Smooth muscle cell (in vitro differentiated cells): ENCODE data around the gene CAMSAP1. TPM values are rescaled to one million over a fixed set of nuclear protein-coding genes. Genes with fewer than 3 reads are reported as not detected.

Source experiments
- DNase-seq: peaks from one replicate; lab custom pipeline; 2025; ENCODE audit not compliant: unreplicated experiment; lab: John Stamatoyannopoulos, UW
- H2AFZ ChIP-seq: fragments of 200-600 bp; sonication (generic); 2 replicates; pipeline ENCODE4 v1.6.0; 2016; ENCODE audit warnings: antibody characterized with exemption, low read depth, mild to moderate bottlenecking
- H3F3A ChIP-seq: fragments of 200-600 bp; sonication (generic); 2 replicates; pipeline ENCODE4 v1.6.0; 2017; ENCODE audit warnings: antibody characterized with exemption, low read depth
- H3K27ac ChIP-seq: fragments of 200-600 bp; sonication (generic); 2 replicates; pipeline ENCODE4 v1.5.1; 2016; ENCODE audit warnings: low read depth, mild to moderate bottlenecking
- H3K27me3 ChIP-seq: fragments of 200-600 bp; sonication (generic); 2 replicates; pipeline ENCODE4 v1.6.1; 2016; ENCODE audit warnings: low read depth, mild to moderate bottlenecking
- H3K36me3 ChIP-seq: fragments of 200-600 bp; sonication (generic); 2 replicates; pipeline ENCODE4 v1.5.1; 2016; ENCODE audit warnings: low read depth
- H3K4me1 ChIP-seq: fragments of 200-600 bp; sonication (generic); 2 replicates; pipeline ENCODE4 v1.5.1; 2016; ENCODE audit warnings: low read depth
- H3K4me2 ChIP-seq: fragments of 200-600 bp; sonication (generic); 2 replicates; pipeline ENCODE4 v1.6.0; 2016; ENCODE audit warnings: mild to moderate bottlenecking
- H3K4me3 ChIP-seq: fragments of 200-600 bp; sonication (generic); 2 replicates; pipeline ENCODE4 v1.5.1; 2016; ENCODE audit warnings: mild to moderate bottlenecking
- H3K79me2 ChIP-seq: fragments of 200-600 bp; sonication (generic); 2 replicates; pipeline ENCODE4 v1.6.0; 2016; ENCODE audit warnings: low read depth, mild to moderate bottlenecking
- H3K9ac ChIP-seq: fragments of 200-600 bp; sonication (generic); 2 replicates; pipeline ENCODE4 v1.6.0; 2016; ENCODE audit warnings: low read depth
- H3K9me3 ChIP-seq: fragments of 200-600 bp; sonication (generic); replicated peaks from 2 replicates; pipeline ENCODE4 v1.5.1; 2016; ENCODE audit warnings: low read depth
- H4K20me1 ChIP-seq: fragments of 200-600 bp; sonication (generic); 2 replicates; pipeline ENCODE4 v1.6.0; 2016; ENCODE audit warnings: low read depth
- WGBS: methylation state at CpG from one replicate; pipeline ENCODE4 v1.1.7; 2016; ENCODE audit warnings: low lambda C conversion rate; 5-methylcytosine and 5-hydroxymethylcytosine counted together
- polyA plus RNA-seq: library from polyadenylated mRNA; unstranded; fragments of >200 nt; fragmentation: Nextera tagmentation; extraction: Ambion mirVana; gene quantifications from 2 replicates; pipeline ENCODE4 v1.2.1, GENCODE V29; 2016
- total RNA-seq: library from RNA; depleted of rRNA; stranded (reverse); fragments of >200 nt; gene quantifications from 2 replicates; pipeline ENCODE4 v1.2.3, GENCODE V29; 2014
- TF ChIP-seq, protein P1 (sequence below): fragments of 200-600 bp; sonication (generic); IDR thresholded peaks from 2 replicates; pipeline ENCODE4 v1.5.1; 2017; ENCODE audit warnings: borderline replicate concordance, mild to moderate bottlenecking, antibody characterized with exemption; ENCODE audit not compliant: insufficient read depth, poor library complexity, severe bottlenecking

Gene CAMSAP1
- total and polyA plus RNA-seq, 2 experiments from 2014 or later = 5.4 to 17.8 TPM

DNA sequence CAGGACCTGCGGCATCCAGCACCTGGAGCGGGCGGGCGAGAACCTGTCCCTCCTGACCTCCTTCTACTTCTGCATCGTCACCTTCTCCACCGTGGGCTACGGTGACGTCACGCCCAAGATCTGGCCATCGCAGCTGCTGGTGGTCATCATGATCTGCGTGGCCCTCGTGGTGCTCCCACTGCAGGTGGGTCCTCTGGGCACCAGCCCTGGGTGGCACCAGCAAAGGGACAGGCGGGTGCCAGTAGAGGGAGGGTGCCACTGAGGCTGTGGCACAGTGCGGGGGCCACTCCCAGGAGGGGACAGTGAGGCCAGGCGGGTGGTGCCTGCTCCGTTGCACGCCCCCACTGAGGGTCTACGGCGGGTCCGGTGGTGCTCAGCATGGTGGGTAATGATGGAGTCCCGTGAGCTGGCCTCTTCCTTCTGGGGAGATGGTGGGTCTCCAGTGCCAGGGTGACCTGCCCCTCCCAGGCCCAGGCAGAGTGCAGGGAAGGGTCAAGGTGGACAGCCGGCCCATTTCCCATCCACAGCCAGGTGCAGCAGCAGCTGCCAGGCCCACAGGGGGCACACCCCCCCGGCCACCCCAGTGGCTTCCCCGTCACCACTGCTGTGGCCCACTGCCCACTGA lies 147.6 kb downstream of the CAMSAP1 start:
- H3F3A ChIP-seq = no peaks in the 10 kb centered on the region
- H3K36me3 ChIP-seq = no peaks in the 10 kb centered on the region
- H3K79me2 ChIP-seq = no peaks in the 10 kb centered on the region
- no peaks in the 10 kb centered on the region for H3K27me3 ChIP-seq
- H3K4me2 ChIP-seq = no peak overlapping the region
- H2AFZ ChIP-seq = no peak overlapping the region
- no peak overlapping the region for H3K27ac ChIP-seq
- no peak overlapping the region for H3K4me3 ChIP-seq
- no peak for DNase-seq
- H3K9ac ChIP-seq = no peak overlapping the region
- TF ChIP-seq, protein P1, sequence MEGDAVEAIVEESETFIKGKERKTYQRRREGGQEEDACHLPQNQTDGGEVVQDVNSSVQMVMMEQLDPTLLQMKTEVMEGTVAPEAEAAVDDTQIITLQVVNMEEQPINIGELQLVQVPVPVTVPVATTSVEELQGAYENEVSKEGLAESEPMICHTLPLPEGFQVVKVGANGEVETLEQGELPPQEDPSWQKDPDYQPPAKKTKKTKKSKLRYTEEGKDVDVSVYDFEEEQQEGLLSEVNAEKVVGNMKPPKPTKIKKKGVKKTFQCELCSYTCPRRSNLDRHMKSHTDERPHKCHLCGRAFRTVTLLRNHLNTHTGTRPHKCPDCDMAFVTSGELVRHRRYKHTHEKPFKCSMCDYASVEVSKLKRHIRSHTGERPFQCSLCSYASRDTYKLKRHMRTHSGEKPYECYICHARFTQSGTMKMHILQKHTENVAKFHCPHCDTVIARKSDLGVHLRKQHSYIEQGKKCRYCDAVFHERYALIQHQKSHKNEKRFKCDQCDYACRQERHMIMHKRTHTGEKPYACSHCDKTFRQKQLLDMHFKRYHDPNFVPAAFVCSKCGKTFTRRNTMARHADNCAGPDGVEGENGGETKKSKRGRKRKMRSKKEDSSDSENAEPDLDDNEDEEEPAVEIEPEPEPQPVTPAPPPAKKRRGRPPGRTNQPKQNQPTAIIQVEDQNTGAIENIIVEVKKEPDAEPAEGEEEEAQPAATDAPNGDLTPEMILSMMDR = no peak
- no peaks in the 10 kb centered on the region for H3K9me3 ChIP-seq
- WGBS = 97% methylated on average over 23 of the region's 24 CpGs
- no peaks in the 10 kb centered on the region for H3K4me1 ChIP-seq
- H4K20me1 ChIP-seq = no peaks in the 10 kb centered on the region

DNA sequence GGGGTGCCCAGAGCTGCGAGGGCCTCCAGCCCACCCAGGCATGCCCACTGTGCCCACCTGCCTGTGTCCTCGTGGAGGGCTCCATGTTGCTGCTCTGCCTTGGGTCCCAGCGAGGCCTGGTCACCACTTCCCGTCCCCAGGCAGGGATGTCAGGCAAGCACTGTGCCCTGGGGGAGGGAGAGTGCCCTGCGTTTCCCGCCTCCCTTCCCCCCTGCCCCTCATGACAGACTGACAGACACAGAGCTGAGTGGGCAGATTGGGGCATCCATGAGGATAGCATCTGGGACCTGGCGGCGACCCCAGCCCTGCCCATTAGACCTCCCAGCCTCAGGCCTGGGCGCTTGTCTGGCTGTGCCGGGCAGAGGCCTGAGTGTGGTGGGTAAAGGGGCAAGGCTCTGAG lies 148.5 kb downstream of the CAMSAP1 start:
- TF ChIP-seq, protein P1 = no peak
- 93% methylated on average over 10 of the region's 10 CpGs for WGBS
- no peak overlapping the region for H2AFZ ChIP-seq

More for the DNA sequence above, 148.5 kb downstream of the CAMSAP1 start:
- Histone ChIP-seq H3K4me1 (no peaks in the 10 kb centered on the region), H3K27ac (no peak overlapping the region), H3K4me2 (no peak overlapping the region), H3K9me3 (no peaks in the 10 kb centered on the region), H3K36me3 (no peaks in the 10 kb centered on the region), H3K79me2 (no peaks in the 10 kb centered on the region), H3K4me3 (no peak overlapping the region), H3K9ac (no peak overlapping the region), H4K20me1 (no peaks in the 10 kb centered on the region), H3K27me3 (no peaks in the 10 kb centered on the region), H3F3A (no peaks in the 10 kb centered on the region)
- DNase-seq = no peak

Other genes with a start within 250 kb of the CAMSAP1 start
- gene LCN9, start 244.2 kb downstream of the CAMSAP1 start, total RNA-seq = 15.6 and 22.0 TPM in 2 replicates
- 20.8 and 45.2 TPM in 2 replicates for gene LCN9, start 244.2 kb downstream of the CAMSAP1 start, polyA plus RNA-seq
- not detected in 2 replicates for gene SOHLH1, start 208.1 kb downstream of the CAMSAP1 start, total RNA-seq
- gene SOHLH1, start 208.1 kb downstream of the CAMSAP1 start, polyA plus RNA-seq = not detected in 2 replicates
- gene KCNT1, start 205.4 kb downstream of the CAMSAP1 start, total RNA-seq = not detected in 2 replicates
- 0.30 TPM in 1 of 2 replicates, not detected in the other for gene KCNT1, start 205.4 kb downstream of the CAMSAP1 start, polyA plus RNA-seq
- 34.3 and 35.3 TPM in 2 replicates for gene UBAC1, start 53.8 kb upstream of the CAMSAP1 start, total RNA-seq
- 43.5 and 50.4 TPM in 2 replicates for gene UBAC1, start 53.8 kb upstream of the CAMSAP1 start, polyA plus RNA-seq
- gene NACC2, start 187.7 kb upstream of the CAMSAP1 start, total RNA-seq = 6.9 and 8.8 TPM in 2 replicates
- gene NACC2, start 187.7 kb upstream of the CAMSAP1 start, polyA plus RNA-seq = 5.4 and 6.7 TPM in 2 replicates
- gene TMEM250, start 211.3 kb upstream of the CAMSAP1 start, total RNA-seq = 13.0 and 26.7 TPM in 2 replicates
- 38.2 and 41.5 TPM in 2 replicates for gene TMEM250, start 211.3 kb upstream of the CAMSAP1 start, polyA plus RNA-seq